Activated CD8-positive, alpha-beta T cell treated with anti-CD3 and anti-CD28 coated beads for 36 hours (primary cell): ENCODE measurements around the gene KLHL10. TPM values are rescaled to one million over a fixed set of nuclear protein-coding genes. Genes with fewer than 3 reads are reported as not detected.
"Not testable (repeated sequence)": the region's sequence is repeated elsewhere in the genome, so short reads cannot be mapped to it uniquely, and the experiment has no call there.

Experiments
- ATAC-seq: fragments of 200-7000 bp; cut with Tn5 transposase; one replicate; pipeline ENCODE4 v1.10.0; 2021; ENCODE audit warnings: mild to moderate bottlenecking, moderate library complexity
- CTCF ChIA-PET: fragments of 350-600 bp; sonication (Branson Sonifier 250); formaldehyde crosslinking; loops from one replicate; lab custom pipeline; 2021; ENCODE audit warnings: antibody characterized with exemption; lab: Charles Lee
- POLR2A ChIA-PET: fragments of 350-600 bp; sonication (Branson Sonifier 250); formaldehyde crosslinking; loops from one replicate; lab custom pipeline; 2021; ENCODE audit warnings: antibody characterized with exemption; lab: Charles Lee
- DNase-seq: peaks from one replicate; pipeline ENCODE4 v3.0.0-alpha.2; 2020
- H3K27ac Mint-ChIP-seq: one replicate; pipeline ENCODE4 v1.8.0; 2021; ENCODE audit warnings: mild to moderate bottlenecking, mixed read lengths
- H3K27me3 Mint-ChIP-seq: one replicate; pipeline ENCODE4 v1.8.0; 2021; ENCODE audit warnings: mixed read lengths
- H3K36me3 Mint-ChIP-seq: one replicate; pipeline ENCODE4 v1.8.0; 2021; ENCODE audit warnings: low read depth, mixed read lengths
- H3K4me1 Mint-ChIP-seq: one replicate; pipeline ENCODE4 v1.8.0; 2021; ENCODE audit warnings: low read depth, mixed read lengths
- H3K4me3 Mint-ChIP-seq: one replicate; pipeline ENCODE4 v1.8.0; 2021; ENCODE audit warnings: mild to moderate bottlenecking, moderate library complexity, mixed read lengths
- H3K9me3 Mint-ChIP-seq: one replicate; pipeline ENCODE4 v1.8.0; 2021; ENCODE audit warnings: mixed read lengths
- intact Hi-C: fragments of 100-400 bp; cut with micrococcal nuclease; formaldehyde crosslinking; loops from one replicate; pipeline ENCODE4 v1.10.0; 2022
- total RNA-seq, 2 experiments: library from RNA; stranded (reverse); gene quantifications; one replicate each; pipeline ENCODE4 v1.2.3, GENCODE V29; 2021
- TF ChIP-seq, protein P1 (sequence below): fragments of 200-600 bp; IDR thresholded peaks from one replicate; pipeline ENCODE4 v1.8.0; 2022; ENCODE audit warnings: antibody characterized with exemption, mild to moderate bottlenecking

The KLHL10 gene
- total RNA-seq, 2 experiments from 2014 or later: 0.36 TPM; not detected in 1

DNA sequence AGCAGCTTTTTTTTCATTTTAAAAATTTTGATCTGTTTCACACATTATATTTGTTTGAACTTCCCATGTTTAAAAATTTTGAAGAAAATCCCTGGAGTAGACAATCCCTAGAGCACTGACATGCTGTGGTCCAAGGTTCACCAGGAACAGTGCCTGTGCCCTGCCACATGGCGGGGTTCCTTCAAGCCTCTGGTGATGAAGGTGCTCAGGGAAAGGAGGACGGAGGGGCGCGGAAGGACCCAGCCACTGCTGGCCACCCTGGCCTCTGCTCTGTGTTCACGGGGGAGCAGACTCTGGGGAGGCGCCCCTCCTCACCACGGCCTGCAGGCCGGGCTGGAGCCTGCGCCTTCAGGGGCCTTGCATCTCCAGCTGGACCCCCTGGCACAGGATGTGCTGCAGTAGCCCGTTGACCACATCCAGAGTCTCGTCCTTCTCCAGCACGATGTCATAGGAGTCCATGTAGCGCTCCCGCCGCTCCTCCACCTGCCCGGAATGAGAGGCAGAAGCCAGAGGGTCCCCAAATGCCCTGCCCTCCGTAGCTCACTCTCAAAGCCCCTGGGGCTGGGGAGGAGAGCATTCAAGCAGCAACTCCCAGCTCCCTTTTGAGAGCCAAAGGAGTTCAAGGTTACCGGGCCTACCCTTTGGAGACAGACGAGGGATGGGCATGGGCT, 12.3 kb upstream of the KLHL10 start:
- no peak overlapping the region for H3K27ac Mint-ChIP-seq
- CTCF ChIA-PET: interaction anchor here (0.6 to 1.7 kb wide), 2 partner anchors 14 to 129 kb away, joined by 3 to 4 read pairs; partner anchors contain the start of gene P3H4

DNA sequence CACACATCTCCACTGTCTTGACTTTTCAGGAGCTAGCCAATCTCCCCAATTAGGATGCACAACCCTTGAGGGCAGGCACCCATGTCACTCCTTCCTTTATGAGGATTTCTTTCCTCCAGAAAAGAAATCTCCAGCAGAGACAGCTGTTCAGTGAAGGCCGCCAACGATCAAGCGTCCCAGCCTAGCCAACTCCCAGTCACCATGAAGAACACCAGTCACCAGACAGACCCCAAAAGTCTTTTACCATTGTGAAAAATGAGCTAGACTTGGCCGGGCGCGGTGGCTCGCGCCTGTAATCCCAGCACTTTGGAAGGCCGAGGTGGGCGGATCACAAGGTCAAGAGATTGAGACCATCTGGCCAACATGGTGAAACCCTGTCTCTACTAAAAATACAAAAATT, 7.7 kb upstream of the KLHL10 start:
- intact Hi-C loops, H3K4me3 Mint-ChIP-seq, H3K27me3 Mint-ChIP-seq, H3K4me1 Mint-ChIP-seq, DNase-seq, H3K27ac Mint-ChIP-seq, H3K9me3 Mint-ChIP-seq, ATAC-seq: not testable (repeated sequence)
- POLR2A ChIA-PET: interaction anchor here (0.7 to 1.5 kb wide), 6 partner anchors 12 to 81 kb away, joined by 3 to 4 read pairs (median 4); partner anchors contain the start of gene P3H4
- CTCF ChIA-PET: interaction anchor here (0.6 to 3.0 kb wide), 6 partner anchors 12 to 510 kb away, joined by 3 to 9 read pairs (median 4); partner anchors contain the start of gene P3H4
- H3K36me3 Mint-ChIP-seq: peaks cover 16% of the 10 kb centered on the region

More for the DNA sequence above, 12.3 kb upstream of the KLHL10 start:
- ATAC-seq: no peak
- TF ChIP-seq, protein P1, sequence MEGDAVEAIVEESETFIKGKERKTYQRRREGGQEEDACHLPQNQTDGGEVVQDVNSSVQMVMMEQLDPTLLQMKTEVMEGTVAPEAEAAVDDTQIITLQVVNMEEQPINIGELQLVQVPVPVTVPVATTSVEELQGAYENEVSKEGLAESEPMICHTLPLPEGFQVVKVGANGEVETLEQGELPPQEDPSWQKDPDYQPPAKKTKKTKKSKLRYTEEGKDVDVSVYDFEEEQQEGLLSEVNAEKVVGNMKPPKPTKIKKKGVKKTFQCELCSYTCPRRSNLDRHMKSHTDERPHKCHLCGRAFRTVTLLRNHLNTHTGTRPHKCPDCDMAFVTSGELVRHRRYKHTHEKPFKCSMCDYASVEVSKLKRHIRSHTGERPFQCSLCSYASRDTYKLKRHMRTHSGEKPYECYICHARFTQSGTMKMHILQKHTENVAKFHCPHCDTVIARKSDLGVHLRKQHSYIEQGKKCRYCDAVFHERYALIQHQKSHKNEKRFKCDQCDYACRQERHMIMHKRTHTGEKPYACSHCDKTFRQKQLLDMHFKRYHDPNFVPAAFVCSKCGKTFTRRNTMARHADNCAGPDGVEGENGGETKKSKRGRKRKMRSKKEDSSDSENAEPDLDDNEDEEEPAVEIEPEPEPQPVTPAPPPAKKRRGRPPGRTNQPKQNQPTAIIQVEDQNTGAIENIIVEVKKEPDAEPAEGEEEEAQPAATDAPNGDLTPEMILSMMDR: no peak
- Mint-ChIP-seq H3K36me3 (peaks cover 3% of the 10 kb centered on the region), H3K9me3 (no peaks in the 10 kb centered on the region), H3K4me1 (no peaks in the 10 kb centered on the region), H3K4me3 (no peak overlapping the region), H3K27me3 (no peaks in the 10 kb centered on the region)
- DNase-seq: no peak
- POLR2A ChIA-PET: interaction anchor here (0.9 kb wide), 1 partner anchor 11 kb away, joined by 4 read pairs; no protein-coding TSS in a partner anchor
- intact Hi-C loops: no loop called here

DNA sequence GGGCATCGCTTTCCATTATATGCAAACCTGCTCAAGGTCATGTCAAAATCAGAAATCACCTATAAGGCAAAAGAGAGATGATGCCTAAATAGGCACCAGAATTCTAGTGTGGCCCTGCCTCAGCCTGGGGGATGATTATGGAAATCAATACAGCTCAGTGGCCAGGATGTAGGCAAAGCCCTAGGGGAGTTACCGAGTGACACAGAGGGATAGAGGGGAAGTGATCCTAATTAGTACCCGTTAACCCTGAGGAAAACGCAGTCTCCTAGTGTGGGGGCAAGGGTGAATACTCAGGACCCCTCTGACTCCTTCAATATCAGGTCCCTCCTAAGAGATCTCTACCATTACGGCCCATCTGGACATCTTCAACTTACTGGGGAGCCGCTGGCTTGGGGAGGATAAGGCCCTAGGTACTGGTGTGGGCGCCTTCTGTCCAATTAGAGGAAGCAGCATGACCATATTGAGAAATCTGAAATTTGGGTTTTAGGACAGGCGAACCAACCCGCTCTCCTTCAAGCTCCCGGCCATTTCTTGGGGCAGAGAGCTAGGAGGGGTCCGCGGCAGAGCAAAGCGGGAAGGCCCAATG, 2.3 kb upstream of the KLHL10 start:
- H3K27ac Mint-ChIP-seq: peak overlapping the region; percentile 78
- peak overlapping the region; percentile 83 for H3K4me3 Mint-ChIP-seq
- H3K27me3 Mint-ChIP-seq: peaks cover 3% of the 10 kb centered on the region
- DNase-seq: no peak
- TF ChIP-seq, protein P1: no peak
- ChIA-PET POLR2A (interaction anchor here (1.2 to 2.1 kb wide), 5 partner anchors 7 to 144 kb away, joined by 3 to 6 read pairs (median 3); partner anchors contain the start of genes FKBP10, KLHL11 and P3H4), CTCF (interaction anchor here (1.0 to 2.8 kb wide), 6 partner anchors 16 to 172 kb away, joined by 3 to 10 read pairs (median 3); no protein-coding TSS in a partner anchor)
- intact Hi-C loops: no loop called here
- no peaks in the 10 kb centered on the region for H3K9me3 Mint-ChIP-seq
- peaks cover 13% of the 10 kb centered on the region for H3K4me1 Mint-ChIP-seq
- ATAC-seq: no peak
- peaks cover 14% of the 10 kb centered on the region for H3K36me3 Mint-ChIP-seq

DNA sequence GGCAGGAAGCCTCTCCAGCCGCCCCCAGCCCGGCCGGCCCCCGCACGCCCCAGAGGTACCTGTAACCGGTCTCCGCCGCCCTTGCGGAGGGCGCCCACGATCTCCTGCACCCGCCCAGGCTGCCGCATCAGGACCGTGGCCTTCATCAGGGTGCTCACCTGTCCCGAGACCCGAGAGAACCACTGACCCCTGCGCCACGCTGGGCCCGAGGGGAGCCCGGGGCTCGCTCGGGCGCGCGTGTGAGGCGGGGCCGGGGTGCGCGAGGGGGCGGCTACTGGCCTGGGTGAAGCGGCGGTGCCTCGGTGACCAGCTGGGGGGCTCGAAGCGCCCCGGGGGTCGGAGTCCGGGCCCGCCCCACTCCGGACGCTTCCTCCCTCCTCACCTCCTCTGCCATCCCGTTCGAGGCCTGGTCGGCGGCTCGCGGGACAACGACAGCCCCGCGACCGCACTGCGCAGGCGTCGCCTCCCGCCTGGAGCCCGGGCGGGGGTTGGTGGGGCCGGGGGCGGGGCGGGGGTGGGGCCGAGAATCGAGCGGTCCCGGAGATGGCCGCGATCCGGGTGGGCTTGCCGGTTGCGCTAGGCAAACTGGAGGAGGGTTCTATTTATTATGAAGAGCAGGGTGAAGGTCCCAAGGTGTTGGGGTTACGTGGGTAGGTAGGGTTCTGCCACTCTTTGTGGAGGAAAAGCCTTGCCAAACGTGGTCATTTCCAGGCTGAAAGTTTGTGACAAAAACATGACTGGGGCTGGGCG, 1.6 kb upstream of the KLHL10 start, which contains the start of gene NT5C3B:
NT5C3B (minus strand) TSS at position 433 of the 750 bp plus-strand sequence; CDS start at position 394, 39 bp downstream.
- TF ChIP-seq, protein P1: no peak
- POLR2A ChIA-PET: interaction anchor here (1.2 to 2.1 kb wide), 2 partner anchors 12 to 24 kb away, joined by 3 to 5 read pairs; partner anchors contain the start of genes FKBP10 and P3H4
- peak within 1 kb of the TSS; percentile 78 for H3K27ac Mint-ChIP-seq
- peaks cover 14% of the 10 kb centered on the region for H3K36me3 Mint-ChIP-seq
- peaks cover 3% of the 10 kb centered on the region for H3K27me3 Mint-ChIP-seq
- CTCF ChIA-PET: interaction anchor here (0.5 to 2.8 kb wide), 7 partner anchors 16 to 173 kb away, joined by 3 to 10 read pairs (median 3); no protein-coding TSS in a partner anchor
- H3K9me3 Mint-ChIP-seq: no peaks in the 10 kb centered on the region
- ATAC-seq: peak; percentile 82
- H3K4me3 Mint-ChIP-seq: peak within 1 kb of the TSS; percentile 83
- H3K4me1 Mint-ChIP-seq: peaks cover 13% of the 10 kb centered on the region
- peak; percentile 48 for DNase-seq
- intact Hi-C loops: no loop called here
